ENCODE results near the gene GSDME. TPM values are rescaled to one million over a fixed set of nuclear protein-coding genes. Genes with fewer than 3 reads are reported as not detected.

GSDME gene
- total RNA-seq, 2 donors from 2014 or later = 3.5 to 5.2 TPM

DNA sequence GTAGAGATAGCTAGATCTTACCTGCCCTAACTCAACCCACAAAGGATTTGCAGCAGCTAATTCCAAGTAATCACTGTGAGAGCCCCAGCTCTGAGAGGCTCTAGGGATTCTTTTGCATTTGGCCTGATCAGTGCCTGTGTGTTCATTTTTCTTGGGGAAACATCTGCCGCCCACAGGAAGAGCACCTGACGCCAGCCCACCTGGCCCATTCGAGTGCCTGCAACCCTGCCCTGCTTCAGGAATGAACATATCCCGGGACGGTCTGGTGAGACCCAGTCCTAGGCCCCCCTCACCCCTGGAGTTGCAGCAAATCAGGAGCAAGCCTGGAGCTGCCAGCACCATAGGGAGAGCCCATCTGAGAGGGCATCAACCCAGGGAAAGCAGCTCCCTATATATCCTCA lies 38.8 kb downstream of the GSDME start:
- H3K4me3 Mint-ChIP-seq = no peak overlapping the region
- DNase-seq (ENCODE audit: low spot score) (no peak), ATAC-seq (no peak)
- H3K27ac Mint-ChIP-seq = no peak overlapping the region
- H3K27me3 Mint-ChIP-seq = peaks cover 15 to 34% of the 10 kb centered on the region in 2 donors
- no peaks in the 10 kb centered on the region for H3K36me3 Mint-ChIP-seq
- H3K4me1 Mint-ChIP-seq (ENCODE audit: low read depth in 2 of 2) = peaks cover 0 to 8% of the 10 kb centered on the region in 2 donors
- no peaks in the 10 kb centered on the region for H3K9me3 Mint-ChIP-seq

DNA sequence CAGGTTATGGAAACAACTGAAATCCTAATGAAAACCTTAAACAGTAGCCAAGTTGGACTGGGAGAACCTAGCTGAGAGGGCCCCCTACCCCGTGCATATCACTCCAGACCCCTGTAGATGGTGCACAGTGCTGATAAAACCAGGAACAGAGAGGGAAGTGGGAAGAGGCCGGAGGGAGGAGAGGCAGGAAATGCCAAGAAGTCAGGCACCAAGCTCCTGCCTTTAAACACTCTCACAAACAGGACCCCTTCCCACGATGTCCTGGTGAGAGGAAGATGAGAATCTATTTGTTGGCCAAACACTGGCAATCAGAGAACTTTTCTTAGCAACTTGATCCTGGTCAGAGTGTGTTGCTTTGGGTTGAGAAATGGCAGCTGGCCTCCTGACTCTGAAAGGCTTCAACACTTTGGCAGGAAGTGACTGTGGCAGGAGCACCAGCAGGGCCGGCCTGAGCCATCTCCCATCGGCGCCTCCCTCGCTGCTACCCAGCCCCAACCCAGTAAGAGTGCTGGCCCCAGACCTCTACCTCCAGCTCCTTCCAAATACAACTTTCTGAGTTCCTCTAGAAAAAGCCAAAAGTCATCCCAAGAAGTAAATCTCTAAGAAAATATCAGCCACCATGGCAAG lies 39.5 kb downstream of the GSDME start:
- DNase-seq (ENCODE audit: low spot score) (no peak), ATAC-seq (no peak)
- Mint-ChIP-seq H3K36me3 (no peaks in the 10 kb centered on the region), H3K4me3 (no peak overlapping the region), H3K4me1 (ENCODE audit: low read depth in 2 of 2) (peaks cover 0 to 8% of the 10 kb centered on the region in 2 donors), H3K27ac (no peak overlapping the region), H3K27me3 (peaks cover 18 to 39% of the 10 kb centered on the region in 2 donors), H3K9me3 (no peaks in the 10 kb centered on the region)

DNA sequence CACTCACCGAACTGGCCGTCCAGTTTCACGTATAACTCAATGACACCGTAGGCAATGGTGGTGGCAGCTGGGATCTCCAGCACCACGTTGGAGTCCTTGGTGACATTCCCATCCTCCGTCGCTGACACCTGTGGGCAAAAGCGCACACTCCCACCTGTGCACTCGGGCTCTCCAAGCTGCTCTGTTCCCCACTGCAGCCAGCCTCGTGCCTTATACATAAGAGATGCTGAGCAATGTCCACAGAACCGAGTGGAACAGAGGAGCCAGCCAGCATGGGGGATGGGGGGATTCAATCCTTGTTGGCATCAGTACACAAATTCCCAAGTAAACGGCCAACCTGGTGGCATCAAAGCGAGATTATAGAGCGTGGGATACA lies 40.0 kb downstream of the GSDME start:
- Mint-ChIP-seq H3K9me3 (no peaks in the 10 kb centered on the region), H3K4me1 (ENCODE audit: low read depth in 2 of 2) (peaks cover 0 to 8% of the 10 kb centered on the region in 2 donors), H3K36me3 (no peaks in the 10 kb centered on the region), H3K27ac (no peak overlapping the region), H3K27me3 (peaks cover 18 to 39% of the 10 kb centered on the region in 2 donors), H3K4me3 (no peak overlapping the region)
- ATAC-seq (no peak), DNase-seq (ENCODE audit: low spot score) (no peak)

DNA sequence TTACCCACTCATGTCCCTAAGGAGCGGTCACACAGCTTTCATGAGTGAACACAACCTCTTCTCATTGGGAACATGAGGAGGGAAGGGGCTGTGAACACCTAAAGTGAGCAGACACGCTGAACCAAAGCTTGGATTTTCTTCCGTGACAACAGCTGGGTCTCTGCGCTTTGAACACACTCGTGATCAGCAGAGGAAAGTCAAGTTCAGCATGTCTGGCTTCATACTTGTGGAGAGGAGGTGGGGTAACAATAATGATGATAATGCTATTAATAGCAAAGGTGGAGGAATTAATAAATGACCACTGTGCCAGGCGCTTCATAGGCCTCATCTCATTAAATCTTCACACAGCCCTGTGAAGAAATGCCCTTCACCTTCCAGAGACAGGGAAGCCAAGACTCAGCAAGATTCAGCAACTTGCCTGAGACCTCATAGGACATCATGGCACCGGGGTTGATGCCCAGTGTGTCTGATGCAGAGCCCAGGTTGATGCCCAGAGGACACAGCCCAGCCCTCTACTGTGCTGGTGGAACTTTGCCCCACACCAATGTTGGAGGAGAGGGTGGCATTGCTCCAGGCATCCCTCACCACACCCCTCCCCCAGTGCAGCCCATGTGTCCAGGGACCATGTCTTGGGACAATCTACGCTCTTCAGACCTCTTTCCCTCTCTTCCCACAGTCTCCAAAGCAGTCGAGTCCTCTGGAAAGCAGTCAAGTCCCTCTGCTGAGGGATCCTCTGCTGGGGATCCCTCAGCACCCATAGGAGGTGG lies 40.6 kb downstream of the GSDME start:
- Mint-ChIP-seq H3K9me3 (no peaks in the 10 kb centered on the region), H3K27ac (no peak overlapping the region), H3K4me3 (no peak overlapping the region), H3K27me3 (peaks cover 15 to 34% of the 10 kb centered on the region in 2 donors), H3K4me1 (ENCODE audit: low read depth in 2 of 2) (peaks cover 0 to 8% of the 10 kb centered on the region in 2 donors), H3K36me3 (no peaks in the 10 kb centered on the region)
- ATAC-seq = no peak
- no peak for DNase-seq (ENCODE audit: low spot score)

DNA sequence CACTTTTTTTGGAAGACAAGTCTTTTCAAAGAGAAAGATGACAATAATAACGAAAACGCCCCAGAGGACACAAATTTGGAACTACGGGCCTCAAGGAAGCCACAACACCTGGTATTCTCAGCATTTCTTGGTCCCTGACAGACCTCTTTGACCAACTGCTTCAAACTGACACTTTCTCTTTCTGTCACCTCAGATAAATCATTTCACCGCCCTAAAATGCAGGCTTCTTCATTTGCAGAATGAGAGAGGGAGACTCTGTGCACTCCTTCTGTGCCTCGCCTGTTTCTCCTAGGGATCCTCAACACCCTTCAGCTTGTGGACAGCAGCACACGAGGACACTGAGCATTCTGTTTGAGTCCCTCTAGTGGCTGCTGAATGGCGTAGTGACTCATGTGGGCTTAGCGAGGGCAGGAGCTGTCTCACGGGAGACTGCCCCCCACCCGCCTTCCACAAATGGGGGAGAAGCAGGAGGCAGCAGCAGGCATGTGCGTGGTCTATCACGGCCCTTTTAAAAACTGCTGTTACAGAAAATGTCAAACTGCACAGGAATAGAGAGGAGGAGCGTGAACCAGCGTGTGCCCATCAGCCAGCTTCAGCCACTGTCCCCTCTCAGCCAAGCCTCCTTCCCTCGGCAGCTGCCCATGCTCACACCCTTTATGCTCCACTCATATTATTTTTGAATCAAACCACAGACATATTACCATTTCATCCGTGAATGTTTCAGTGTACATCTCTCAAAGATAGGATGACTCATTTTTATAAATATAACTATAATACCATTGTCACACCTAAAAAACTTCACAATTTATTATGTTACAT lies 41.4 kb downstream of the GSDME start:
- no peak for DNase-seq (ENCODE audit: low spot score)
- Mint-ChIP-seq H3K27ac (no peak overlapping the region), H3K9me3 (no peaks in the 10 kb centered on the region), H3K27me3 (peaks cover 14 to 32% of the 10 kb centered on the region in 2 donors), H3K36me3 (no peaks in the 10 kb centered on the region), H3K4me3 (no peak overlapping the region), H3K4me1 (ENCODE audit: low read depth in 2 of 2) (peaks cover 0 to 8% of the 10 kb centered on the region in 2 donors)
- peak in 1 of 2 donors; percentile 54 for ATAC-seq

DNA sequence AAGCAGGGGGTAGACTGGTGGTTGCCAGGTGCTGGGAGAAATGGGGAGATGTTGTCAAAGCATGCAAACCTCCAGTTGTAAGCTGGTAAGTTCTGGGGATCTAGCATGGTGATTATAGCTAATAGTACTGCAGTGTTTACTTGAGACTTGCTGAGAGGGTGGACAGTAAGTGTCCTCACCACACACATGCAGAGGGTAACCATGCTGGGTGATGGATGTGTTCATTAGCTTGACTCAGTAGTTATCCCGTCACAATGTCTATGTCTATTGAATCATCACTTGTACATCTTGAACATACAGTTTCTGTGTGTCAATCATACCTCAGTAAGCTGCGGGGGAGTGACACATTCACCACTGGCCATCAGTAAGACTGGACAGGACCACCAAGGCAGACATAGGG lies 42.1 kb downstream of the GSDME start:
- Mint-ChIP-seq H3K4me3 (no peak overlapping the region), H3K36me3 (no peaks in the 10 kb centered on the region), H3K9me3 (no peaks in the 10 kb centered on the region), H3K27me3 (peaks cover 14 to 32% of the 10 kb centered on the region in 2 donors), H3K27ac (no peak overlapping the region), H3K4me1 (ENCODE audit: low read depth in 2 of 2) (peaks cover 0 to 8% of the 10 kb centered on the region in 2 donors)
- ATAC-seq (peak in 1 of 2 donors; percentile 28), DNase-seq (ENCODE audit: low spot score) (no peak)

DNA sequence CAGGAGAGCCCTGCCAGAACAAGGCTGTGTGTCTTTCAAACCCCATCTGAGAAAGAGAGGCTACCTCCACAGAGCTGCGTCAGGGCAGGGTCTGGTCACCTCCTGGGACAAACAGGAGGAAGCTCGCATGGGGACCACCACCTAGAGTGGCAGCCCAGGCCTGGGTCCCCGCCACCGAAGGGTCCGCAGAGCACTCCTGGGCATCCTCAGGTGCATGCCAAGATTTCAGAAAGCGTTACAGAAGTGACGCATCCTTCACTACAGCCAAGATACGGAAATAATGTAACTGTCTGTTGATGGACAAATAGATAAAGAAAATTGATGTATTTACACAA lies 42.6 kb downstream of the GSDME start:
- Mint-ChIP-seq H3K27me3 (peaks cover 17 to 32% of the 10 kb centered on the region in 2 donors), H3K36me3 (no peaks in the 10 kb centered on the region)
- DNase-seq (ENCODE audit: low spot score) = no peak

DNA sequence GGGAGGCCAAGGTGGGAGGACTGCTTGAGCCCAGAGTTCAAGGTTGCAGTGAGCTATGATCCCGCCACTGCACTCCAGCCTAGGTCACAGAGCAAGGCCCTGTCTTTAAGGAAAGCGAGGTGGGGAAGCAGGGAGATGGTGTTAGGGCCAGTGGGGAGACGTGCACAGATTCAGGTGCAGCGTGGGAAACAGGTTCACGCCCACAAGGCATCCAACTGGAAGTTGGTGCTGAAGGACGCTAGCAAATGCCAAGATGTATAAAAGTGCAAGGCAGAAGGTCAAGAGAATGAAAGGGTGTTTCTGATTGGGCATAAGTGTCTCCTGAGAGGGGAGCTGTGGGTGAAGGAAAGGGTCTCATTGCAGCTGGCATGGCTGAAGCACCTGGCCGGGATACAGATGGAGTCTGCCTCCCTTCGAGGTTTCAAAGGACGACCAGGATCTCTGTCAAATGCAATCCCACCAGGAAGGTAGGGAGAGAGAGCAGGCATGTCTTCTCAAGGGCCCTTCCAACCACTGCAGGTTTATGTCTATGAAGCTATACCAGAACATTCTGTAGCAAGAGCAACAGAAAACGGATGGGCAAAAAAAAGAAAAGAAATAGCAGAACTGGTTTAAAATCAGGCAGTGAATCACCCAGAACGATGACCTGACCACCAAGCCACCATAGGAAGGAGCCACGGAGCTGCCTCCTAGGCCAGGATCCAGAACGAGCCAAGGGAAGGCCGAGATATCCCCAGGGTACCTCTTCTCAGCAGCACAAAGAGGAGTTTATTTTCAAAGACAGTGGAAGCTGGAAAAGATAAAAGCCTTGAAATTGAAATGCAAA lies 43.2 kb downstream of the GSDME start:
- peaks cover 0 to 8% of the 10 kb centered on the region in 2 donors for H3K4me1 Mint-ChIP-seq (ENCODE audit: low read depth in 2 of 2)
- ATAC-seq (no peak), DNase-seq (ENCODE audit: low spot score) (no peak)
- H3K36me3 Mint-ChIP-seq = no peaks in the 10 kb centered on the region
- H3K27ac Mint-ChIP-seq = no peak overlapping the region
- no peak overlapping the region for H3K4me3 Mint-ChIP-seq
- no peaks in the 10 kb centered on the region for H3K9me3 Mint-ChIP-seq
- peaks cover 17 to 32% of the 10 kb centered on the region in 2 donors for H3K27me3 Mint-ChIP-seq

More for the DNA sequence above, 42.6 kb downstream of the GSDME start:
- H3K27ac Mint-ChIP-seq = no peak overlapping the region
- no peak overlapping the region for H3K4me3 Mint-ChIP-seq
- H3K4me1 Mint-ChIP-seq (ENCODE audit: low read depth in 2 of 2) = peaks cover 0 to 8% of the 10 kb centered on the region in 2 donors
- no peak for ATAC-seq
- no peaks in the 10 kb centered on the region for H3K9me3 Mint-ChIP-seq

DNA sequence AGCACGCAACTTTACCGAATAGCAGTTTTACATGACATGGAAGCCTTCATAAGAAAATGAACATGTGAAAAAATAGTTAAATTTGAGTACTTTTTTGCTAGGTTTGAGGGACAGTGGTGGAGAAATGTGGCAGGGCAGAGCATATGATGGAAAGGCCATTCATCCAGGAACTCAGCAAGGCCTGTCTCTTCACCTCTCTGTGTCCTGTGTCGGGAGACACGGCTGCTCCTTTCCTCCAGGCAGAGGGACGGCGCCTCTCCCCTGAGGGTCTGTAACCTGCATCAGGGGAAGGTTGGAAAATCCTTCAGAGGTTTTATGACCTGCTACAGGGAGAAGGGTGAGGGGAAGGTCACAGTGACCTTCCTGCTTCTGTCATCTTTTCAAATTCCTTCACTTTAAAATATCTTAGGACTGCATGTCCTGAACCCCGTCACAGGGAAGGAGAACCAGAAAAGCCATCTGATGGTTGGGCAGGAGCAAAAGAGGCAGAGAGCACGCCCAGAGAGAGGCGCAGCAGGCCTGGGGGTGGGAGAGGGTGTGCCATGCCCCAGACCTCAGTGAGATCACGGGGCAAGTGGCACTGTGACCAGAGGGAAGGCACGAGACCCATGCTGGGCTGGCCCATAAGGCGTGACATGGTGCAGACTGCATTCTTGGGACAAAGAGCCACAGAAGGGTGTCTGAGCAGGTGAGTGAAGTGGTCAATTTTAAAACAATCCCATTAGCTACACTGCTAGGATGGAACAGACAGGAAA lies 44.0 kb downstream of the GSDME start:
- peaks cover 17 to 32% of the 10 kb centered on the region in 2 donors for H3K27me3 Mint-ChIP-seq
- no peak for ATAC-seq

DNA sequence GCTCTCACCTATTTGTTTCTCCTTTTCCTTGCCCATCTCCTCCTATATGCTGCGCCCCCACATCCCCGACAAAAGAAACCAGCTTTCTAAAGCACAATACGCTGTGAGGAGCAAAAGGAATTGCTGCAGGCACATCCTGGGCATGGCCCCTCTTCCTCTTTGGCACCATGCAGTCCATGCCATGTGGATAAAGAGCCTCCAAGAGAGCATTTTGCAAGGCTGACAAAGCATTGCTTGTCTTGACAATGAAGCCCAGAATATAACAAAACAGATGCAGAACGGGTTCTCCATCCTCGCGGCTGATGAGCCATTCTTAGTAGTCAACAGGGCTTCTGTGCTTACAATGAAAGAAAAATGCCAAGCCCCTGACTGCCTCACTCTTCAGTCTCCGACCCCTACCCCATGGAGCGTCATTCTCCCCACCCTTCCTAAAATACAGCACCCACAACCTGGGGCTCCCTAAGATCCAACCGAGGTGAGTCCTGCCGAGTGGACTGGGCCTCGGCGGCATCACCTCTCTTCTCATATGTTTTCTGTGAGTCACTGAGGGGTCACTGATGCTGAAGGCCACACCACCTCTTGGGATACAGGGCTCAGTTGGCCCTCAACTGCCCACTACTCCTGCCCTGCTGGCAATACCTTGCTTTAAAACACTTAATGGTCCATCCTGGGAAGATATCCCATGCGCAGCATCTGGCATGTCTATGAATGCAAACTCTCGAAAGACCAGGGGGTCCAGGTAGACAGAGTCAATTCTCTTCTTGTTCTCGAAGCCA lies 47.5 kb downstream of the GSDME start:
- no peak overlapping the region for H3K4me3 Mint-ChIP-seq
- peaks cover 3 to 5% of the 10 kb centered on the region in 2 donors for H3K4me1 Mint-ChIP-seq (ENCODE audit: low read depth in 2 of 2)
- DNase-seq (ENCODE audit: low spot score) = no peak
- no peaks in the 10 kb centered on the region for H3K36me3 Mint-ChIP-seq
- no peak overlapping the region for H3K27ac Mint-ChIP-seq
- no peaks in the 10 kb centered on the region for H3K9me3 Mint-ChIP-seq
- ATAC-seq = no peak
- peaks cover 11 to 15% of the 10 kb centered on the region in 2 donors for H3K27me3 Mint-ChIP-seq

More for the DNA sequence above, 44.0 kb downstream of the GSDME start:
- Mint-ChIP-seq H3K36me3 (no peaks in the 10 kb centered on the region), H3K9me3 (no peaks in the 10 kb centered on the region), H3K4me3 (no peak overlapping the region), H3K4me1 (ENCODE audit: low read depth in 2 of 2) (peaks cover 0 to 8% of the 10 kb centered on the region in 2 donors), H3K27ac (no peak overlapping the region)
- no peak for DNase-seq (ENCODE audit: low spot score)

DNA sequence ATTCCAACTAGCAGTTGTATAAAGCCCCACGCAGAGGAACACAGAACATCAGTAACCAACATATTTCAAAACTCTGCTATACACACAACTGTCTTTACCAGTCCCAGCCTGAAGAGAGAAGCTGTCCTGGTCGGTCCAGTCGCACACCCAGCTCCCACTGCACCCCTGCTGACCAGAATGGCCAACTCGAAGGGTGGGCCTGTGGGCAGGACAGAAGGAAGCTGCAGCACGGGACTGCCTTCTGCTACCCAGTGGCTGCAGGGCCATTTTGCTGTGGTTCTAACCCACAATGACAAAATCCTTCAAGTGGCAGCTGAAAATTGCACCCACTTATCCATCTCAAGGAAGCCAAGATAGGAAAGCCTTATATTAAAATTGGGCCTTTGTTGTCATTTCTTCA lies 48.2 kb downstream of the GSDME start:
- ATAC-seq = no peak
- H3K27ac Mint-ChIP-seq = no peak overlapping the region
- no peak for DNase-seq (ENCODE audit: low spot score)
- H3K4me1 Mint-ChIP-seq (ENCODE audit: low read depth in 2 of 2) = peaks cover 3 to 5% of the 10 kb centered on the region in 2 donors
- no peaks in the 10 kb centered on the region for H3K9me3 Mint-ChIP-seq
- no peaks in the 10 kb centered on the region for H3K36me3 Mint-ChIP-seq
- H3K4me3 Mint-ChIP-seq = no peak overlapping the region
- H3K27me3 Mint-ChIP-seq = peaks cover 10 to 11% of the 10 kb centered on the region in 2 donors

DNA sequence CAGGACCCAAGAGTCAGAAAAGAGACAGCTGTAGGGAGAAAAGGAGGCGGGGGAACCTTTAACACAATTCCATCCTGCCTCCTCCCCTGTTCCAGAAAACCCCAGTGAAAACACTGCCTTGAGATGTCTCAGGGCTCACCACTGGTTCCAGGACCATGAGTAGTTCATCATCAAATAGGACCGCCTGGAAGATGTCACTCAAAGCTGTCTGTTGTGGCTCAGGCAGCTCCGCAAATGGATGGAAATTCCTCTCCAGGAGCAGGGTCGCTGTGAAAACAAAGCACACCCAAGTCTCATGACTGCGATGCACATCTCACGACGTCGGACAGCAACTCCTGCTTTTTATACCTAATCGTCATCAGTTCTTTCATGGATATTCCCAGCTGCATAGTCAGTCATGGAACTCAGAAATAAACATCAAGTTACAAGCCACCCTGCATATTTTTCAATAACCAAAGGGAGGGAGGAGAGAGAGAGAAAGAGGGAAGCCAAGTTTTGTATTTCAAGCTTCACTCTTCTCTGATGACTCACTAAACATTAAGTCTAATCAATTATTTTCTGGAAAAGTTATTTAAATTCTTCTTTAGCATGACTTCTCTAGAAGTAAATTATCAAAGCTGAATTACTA lies 49.2 kb downstream of the GSDME start:
- no peak overlapping the region for H3K4me3 Mint-ChIP-seq
- no peaks in the 10 kb centered on the region for H3K36me3 Mint-ChIP-seq
- peaks cover 1 to 3% of the 10 kb centered on the region in 2 donors for H3K27me3 Mint-ChIP-seq
- H3K9me3 Mint-ChIP-seq = no peaks in the 10 kb centered on the region
- peaks cover 3 to 5% of the 10 kb centered on the region in 2 donors for H3K4me1 Mint-ChIP-seq (ENCODE audit: low read depth in 2 of 2)
- DNase-seq (ENCODE audit: low spot score) (no peak), ATAC-seq (no peak)
- H3K27ac Mint-ChIP-seq = no peak overlapping the region
